ENCODE measurements around the gene COPG1. TPM values are rescaled to one million over a fixed set of nuclear protein-coding genes. Genes with fewer than 3 reads are reported as not detected.
"Not testable (repeated sequence)": the region's sequence is repeated elsewhere in the genome, so short reads cannot be mapped to it uniquely, and the experiment has no call there.

Gene COPG1
- total RNA-seq: 161 and 231 TPM in 2 replicates
- 245 TPM for polyA plus RNA-seq (2012)

GRCh38 chr3:129249284-129250065 is at the start of gene COPG1:
COPG1 (plus strand) TSS chr3:129249606; CDS start chr3:129249710, 104 bp downstream.
- DNase-seq (ENCODE audit: low read depth): peak; percentile 92

- no peak for DNase-seq (ENCODE audit: low read depth)
Observed at GRCh38 chr3:129204473-129204872, 44.9 kb upstream of the COPG1 start.

GRCh38 chr3:129205109-129205832 is 44.1 kb upstream of the COPG1 start:
- no peak for DNase-seq (ENCODE audit: low read depth)

- DNase-seq (ENCODE audit: low read depth): no peak
Observed at GRCh38 chr3:129207479-129207878, 41.9 kb upstream of the COPG1 start.

GRCh38 chr3:129211345-129211744 is 38.1 kb upstream of the COPG1 start:
- no peak for DNase-seq (ENCODE audit: low read depth)

- DNase-seq (ENCODE audit: low read depth): peak; percentile 71
Observed at GRCh38 chr3:129211772-129212171, 37.6 kb upstream of the COPG1 start.

GRCh38 chr3:129213238-129213637 is 36.2 kb upstream of the COPG1 start:
- no peak for DNase-seq (ENCODE audit: low read depth)

- DNase-seq (ENCODE audit: low read depth): no peak
Observed at GRCh38 chr3:129218742-129219141, 30.7 kb upstream of the COPG1 start.

GRCh38 chr3:129224387-129224786 is 25.0 kb upstream of the COPG1 start:
- DNase-seq (ENCODE audit: low read depth): not testable (repeated sequence)

- DNase-seq (ENCODE audit: low read depth): peak; percentile 91
Observed at GRCh38 chr3:129224984-129225393, 24.4 kb upstream of the COPG1 start.

- peak; percentile 98 for DNase-seq (ENCODE audit: low read depth)
Observed at GRCh38 chr3:129226374-129226773, 23.0 kb upstream of the COPG1 start.

GRCh38 chr3:129228891-129229585 is 20.4 kb upstream of the COPG1 start:
- no peak for DNase-seq (ENCODE audit: low read depth)

- DNase-seq (ENCODE audit: low read depth): peak; percentile 44
Observed at GRCh38 chr3:129230311-129231019, 18.9 kb upstream of the COPG1 start.

GRCh38 chr3:129231331-129232119 is 17.9 kb upstream of the COPG1 start:
- no peak for DNase-seq (ENCODE audit: low read depth)

GRCh38 chr3:129233538-129233937 is 15.9 kb upstream of the COPG1 start:
- no peak for DNase-seq (ENCODE audit: low read depth)

GRCh38 chr3:129234441-129234840 is 15.0 kb upstream of the COPG1 start:
- no peak for DNase-seq (ENCODE audit: low read depth)

GRCh38 chr3:129235344-129235917 is 14.0 kb upstream of the COPG1 start:
- DNase-seq (ENCODE audit: low read depth): no peak

- no peak for DNase-seq (ENCODE audit: low read depth)
Observed at GRCh38 chr3:129238945-129239705, 10.3 kb upstream of the COPG1 start.

- DNase-seq (ENCODE audit: low read depth): no peak
Observed at GRCh38 chr3:129239991-129240390, 9.4 kb upstream of the COPG1 start.

Measured in myocyte (in vitro differentiated cells).